Stimulated activated CD4-positive, alpha-beta T cell treated with anti-CD3 and anti-CD28 coated beads, Interleukin-4, amount 100 ng/mL, for 48 hours (primary cell): Measurements from ENCODE around the gene NDUFB11.
A peak's percentile ranks its signal among the peaks of the same experiment; 100 is the strongest.
"Not testable (repeated sequence)": the region's sequence is repeated elsewhere in the genome, so short reads cannot be mapped to it uniquely, and the experiment has no call there.

Experiments
- DNase-seq, 2 donors: peaks; one replicate each; pipeline ENCODE4 v3.0.0-alpha.2; 2020; ENCODE audit warnings: low read depth in 2 of 2

Gene NDUFB11

GRCh38 chrX:47146121-47146935, 1.8 kb upstream of the NDUFB11 start:
- DNase-seq: no peak

GRCh38 chrX:47145395-47146120, 1.1 kb upstream of the NDUFB11 start:
- DNase-seq: no peak

- DNase-seq: no peak
Observed at GRCh38 chrX:47143894-47144625, 442 bp downstream of the NDUFB11 start.

GRCh38 chrX:47138171-47138570, 6.3 kb downstream of the NDUFB11 start:
- no peak for DNase-seq

- DNase-seq: not testable (repeated sequence)
Observed at GRCh38 chrX:47135650-47136049, 8.9 kb downstream of the NDUFB11 start.

- DNase-seq: no peak
Observed at GRCh38 chrX:47133493-47133892, 11.0 kb downstream of the NDUFB11 start.

- no peak for DNase-seq
Observed at GRCh38 chrX:47129899-47130358, 14.6 kb downstream of the NDUFB11 start.

- DNase-seq: peak; percentile 76 to 80
Observed at GRCh38 chrX:47129157-47129898, 15.2 kb downstream of the NDUFB11 start.

GRCh38 chrX:47124466-47124865, 20.0 kb downstream of the NDUFB11 start:
- not testable (repeated sequence) for DNase-seq

- DNase-seq: not testable (repeated sequence)
Observed at GRCh38 chrX:47116551-47117110, 27.9 kb downstream of the NDUFB11 start.

- no peak for DNase-seq
Observed at GRCh38 chrX:47112316-47112954, 32.1 kb downstream of the NDUFB11 start.

GRCh38 chrX:47110936-47111615, 33.4 kb downstream of the NDUFB11 start:
- DNase-seq: not testable (repeated sequence)

- DNase-seq: no peak
Observed at GRCh38 chrX:47101206-47101605, 43.3 kb downstream of the NDUFB11 start.

GRCh38 chrX:47098338-47099094, 46.0 kb downstream of the NDUFB11 start:
- no peak for DNase-seq

- no peak for DNase-seq
Observed at GRCh38 chrX:47097018-47097417, 47.5 kb downstream of the NDUFB11 start.

- no peak for DNase-seq
Observed at GRCh38 chrX:47093860-47094259, 50.6 kb downstream of the NDUFB11 start.

- DNase-seq: no peak
Observed at GRCh38 chrX:47093248-47093647, 51.3 kb downstream of the NDUFB11 start.
